ENCODE results near the gene ANKRD31.

The ANKRD31 gene

DNA sequence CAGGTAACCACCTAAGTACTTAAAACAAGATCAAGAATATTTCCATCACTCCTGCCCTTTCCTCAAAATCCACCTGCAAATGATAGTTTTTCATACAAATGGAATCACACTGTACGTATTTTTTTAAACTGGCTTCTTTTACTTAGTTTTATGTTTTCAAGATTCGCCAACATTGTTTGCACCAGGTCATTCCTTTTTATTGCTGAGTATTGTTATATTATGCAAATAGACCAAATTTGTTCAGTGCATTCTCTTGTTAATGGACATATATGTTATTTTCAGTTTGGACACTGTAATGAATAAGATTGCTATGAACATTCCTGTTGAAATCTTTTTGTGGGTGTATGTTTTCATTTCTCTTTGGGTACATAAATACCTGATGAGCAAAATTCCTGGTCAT, 8.3 kb upstream of the ANKRD31 start:
- Histone ChIP-seq H3K4me1 (ENCODE audit: control insufficient read depth, low read length) (no peaks in the 10 kb centered on the region), H3K27ac (ENCODE audit: low read depth, low read length) (no peak overlapping the region), H3K4me3 (ENCODE audit: low read length) (no peak overlapping the region), H3K4me2 (ENCODE audit: low read length) (no peak overlapping the region), H3K9me2 (replicated peaks; ENCODE audit: control insufficient read depth, low read length) (no peaks in the 10 kb centered on the region), H3K9me3 (ENCODE audit: control insufficient read depth, insufficient read depth, low read length) (no peaks in the 10 kb centered on the region), H3K27me3 (ENCODE audit: control insufficient read depth, low read length) (no peaks in the 10 kb centered on the region), H4K20me1 (ENCODE audit: control insufficient read depth, insufficient read depth, low read depth, low read length) (no peaks in the 10 kb centered on the region), H3K36me3 (ENCODE audit: control insufficient read depth, low read length) (no peaks in the 10 kb centered on the region), H3F3A (ENCODE audit: control insufficient read depth, insufficient read depth) (no peaks in the 10 kb centered on the region), H3K79me2 (ENCODE audit: control insufficient read depth, low read length) (no peaks in the 10 kb centered on the region)
- TF ChIP-seq, protein P1, sequence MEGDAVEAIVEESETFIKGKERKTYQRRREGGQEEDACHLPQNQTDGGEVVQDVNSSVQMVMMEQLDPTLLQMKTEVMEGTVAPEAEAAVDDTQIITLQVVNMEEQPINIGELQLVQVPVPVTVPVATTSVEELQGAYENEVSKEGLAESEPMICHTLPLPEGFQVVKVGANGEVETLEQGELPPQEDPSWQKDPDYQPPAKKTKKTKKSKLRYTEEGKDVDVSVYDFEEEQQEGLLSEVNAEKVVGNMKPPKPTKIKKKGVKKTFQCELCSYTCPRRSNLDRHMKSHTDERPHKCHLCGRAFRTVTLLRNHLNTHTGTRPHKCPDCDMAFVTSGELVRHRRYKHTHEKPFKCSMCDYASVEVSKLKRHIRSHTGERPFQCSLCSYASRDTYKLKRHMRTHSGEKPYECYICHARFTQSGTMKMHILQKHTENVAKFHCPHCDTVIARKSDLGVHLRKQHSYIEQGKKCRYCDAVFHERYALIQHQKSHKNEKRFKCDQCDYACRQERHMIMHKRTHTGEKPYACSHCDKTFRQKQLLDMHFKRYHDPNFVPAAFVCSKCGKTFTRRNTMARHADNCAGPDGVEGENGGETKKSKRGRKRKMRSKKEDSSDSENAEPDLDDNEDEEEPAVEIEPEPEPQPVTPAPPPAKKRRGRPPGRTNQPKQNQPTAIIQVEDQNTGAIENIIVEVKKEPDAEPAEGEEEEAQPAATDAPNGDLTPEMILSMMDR (IDR thresholded peaks at IDR 0.05; ENCODE audit: low read depth, low read length, poor library complexity, severe bottlenecking), result no peak
- TF ChIP-seq EZH2phosphoT487 (IDR thresholded peaks at IDR 0.05; ENCODE audit: borderline replicate concordance, low read length), result no peak

DNA sequence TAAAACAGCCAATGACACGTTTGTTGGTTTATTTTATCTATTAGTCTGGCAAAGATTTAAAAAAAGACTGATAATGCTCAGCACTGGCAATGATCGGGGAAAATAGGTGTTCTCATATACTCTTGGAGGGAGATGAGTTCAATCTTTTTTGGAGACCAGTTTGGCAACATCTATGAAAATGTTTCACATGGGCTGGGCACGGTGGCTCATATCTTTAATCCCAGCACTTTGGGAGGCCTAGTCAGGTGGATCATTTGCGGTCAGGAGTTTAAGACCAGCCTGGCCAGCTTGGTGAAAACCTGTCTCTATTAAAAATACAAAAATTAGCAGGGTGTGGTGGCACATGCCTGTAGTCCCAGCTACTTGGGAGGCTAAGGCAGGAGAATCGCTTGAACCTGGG, 6.8 kb upstream of the ANKRD31 start:
- Histone ChIP-seq H3K36me3 (ENCODE audit: control insufficient read depth, low read length) (no peaks in the 10 kb centered on the region), H3K9me3 (ENCODE audit: control insufficient read depth, insufficient read depth, low read length) (no peaks in the 10 kb centered on the region), H3K9me2 (replicated peaks; ENCODE audit: control insufficient read depth, low read length) (no peaks in the 10 kb centered on the region), H3K27me3 (ENCODE audit: control insufficient read depth, low read length) (no peaks in the 10 kb centered on the region), H3K4me3 (ENCODE audit: low read length) (no peak overlapping the region), H3K79me2 (ENCODE audit: control insufficient read depth, low read length) (no peaks in the 10 kb centered on the region), H3K27ac (ENCODE audit: low read depth, low read length) (no peak overlapping the region), H4K20me1 (ENCODE audit: control insufficient read depth, insufficient read depth, low read depth, low read length) (no peaks in the 10 kb centered on the region), H3F3A (ENCODE audit: control insufficient read depth, insufficient read depth) (no peaks in the 10 kb centered on the region), H3K4me2 (ENCODE audit: low read length) (no peak overlapping the region), H3K4me1 (ENCODE audit: control insufficient read depth, low read length) (no peaks in the 10 kb centered on the region)
- TF ChIP-seq, protein P1 (IDR thresholded peaks at IDR 0.05; ENCODE audit: low read depth, low read length, poor library complexity, severe bottlenecking), result no peak
- no peak for TF ChIP-seq EZH2phosphoT487 (IDR thresholded peaks at IDR 0.05; ENCODE audit: borderline replicate concordance, low read length)

DNA sequence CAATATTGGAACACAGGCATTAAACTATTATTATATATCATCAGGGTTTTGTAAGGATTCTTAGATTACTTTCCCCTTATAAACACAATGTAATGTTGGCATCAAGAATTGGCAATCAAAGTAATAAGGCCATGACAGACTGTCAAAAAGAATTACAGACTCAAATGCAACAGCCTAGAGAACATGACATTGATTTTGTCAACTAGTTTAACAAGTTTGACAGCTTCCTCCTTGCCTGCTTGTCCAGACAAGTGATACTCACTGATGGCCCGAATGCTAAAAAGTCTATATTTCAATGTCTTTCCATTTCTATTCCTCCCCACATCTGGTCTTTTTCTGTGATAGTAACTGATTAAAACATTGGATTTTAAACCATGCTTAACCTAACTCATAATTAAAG, 6.4 kb upstream of the ANKRD31 start:
- H3K36me3 ChIP-seq (ENCODE audit: control insufficient read depth, low read length), result no peaks in the 10 kb centered on the region
- H3K27ac ChIP-seq (ENCODE audit: low read depth, low read length), result no peak overlapping the region
- no peaks in the 10 kb centered on the region for H3K9me2 ChIP-seq (replicated peaks; ENCODE audit: control insufficient read depth, low read length)
- H3K27me3 ChIP-seq (ENCODE audit: control insufficient read depth, low read length), result no peaks in the 10 kb centered on the region
- H4K20me1 ChIP-seq (ENCODE audit: control insufficient read depth, insufficient read depth, low read depth, low read length), result no peaks in the 10 kb centered on the region
- H3K4me2 ChIP-seq (ENCODE audit: low read length), result no peak overlapping the region
- no peak overlapping the region for H3K4me3 ChIP-seq (ENCODE audit: low read length)
- TF ChIP-seq, protein P1 (IDR thresholded peaks at IDR 0.05; ENCODE audit: low read depth, low read length, poor library complexity, severe bottlenecking), result no peak
- no peak for TF ChIP-seq EZH2phosphoT487 (IDR thresholded peaks at IDR 0.05; ENCODE audit: borderline replicate concordance, low read length)
- H3K9me3 ChIP-seq (ENCODE audit: control insufficient read depth, insufficient read depth, low read length), result no peaks in the 10 kb centered on the region
- no peaks in the 10 kb centered on the region for H3F3A ChIP-seq (ENCODE audit: control insufficient read depth, insufficient read depth)
- no peaks in the 10 kb centered on the region for H3K4me1 ChIP-seq (ENCODE audit: control insufficient read depth, low read length)
- H3K79me2 ChIP-seq (ENCODE audit: control insufficient read depth, low read length), result no peaks in the 10 kb centered on the region

DNA sequence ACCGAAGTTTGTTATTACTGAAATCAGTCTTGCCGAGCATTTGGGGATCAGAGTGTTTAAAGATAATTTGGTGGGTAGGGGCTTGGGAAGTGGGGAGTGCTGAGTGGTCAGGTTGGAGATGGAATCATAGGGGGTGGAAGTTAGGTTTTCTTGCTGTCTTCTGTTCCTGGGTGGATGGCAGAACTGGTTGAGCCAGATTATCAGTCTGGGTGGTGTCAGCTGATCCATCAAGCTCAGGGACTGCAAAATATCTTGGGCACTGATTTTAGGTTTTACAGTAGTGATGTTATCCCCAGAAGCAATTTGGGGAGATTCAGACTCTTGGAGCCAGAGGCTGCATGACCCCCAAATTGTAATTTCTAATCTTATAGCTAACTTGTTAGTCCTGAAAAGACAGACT, 5.4 kb upstream of the ANKRD31 start:
- no peak overlapping the region for H3K4me3 ChIP-seq (ENCODE audit: low read length)
- TF ChIP-seq, protein P1 (IDR thresholded peaks at IDR 0.05; ENCODE audit: low read depth, low read length, poor library complexity, severe bottlenecking), result no peak
- TF ChIP-seq EZH2phosphoT487 (IDR thresholded peaks at IDR 0.05; ENCODE audit: borderline replicate concordance, low read length), result no peak
- no peak overlapping the region for H3K27ac ChIP-seq (ENCODE audit: low read depth, low read length)
- H3K27me3 ChIP-seq (ENCODE audit: control insufficient read depth, low read length), result no peaks in the 10 kb centered on the region
- H3K79me2 ChIP-seq (ENCODE audit: control insufficient read depth, low read length), result no peaks in the 10 kb centered on the region
- no peaks in the 10 kb centered on the region for H3F3A ChIP-seq (ENCODE audit: control insufficient read depth, insufficient read depth)
- H4K20me1 ChIP-seq (ENCODE audit: control insufficient read depth, insufficient read depth, low read depth, low read length), result no peaks in the 10 kb centered on the region
- no peaks in the 10 kb centered on the region for H3K9me2 ChIP-seq (replicated peaks; ENCODE audit: control insufficient read depth, low read length)
- H3K36me3 ChIP-seq (ENCODE audit: control insufficient read depth, low read length), result no peaks in the 10 kb centered on the region
- H3K4me2 ChIP-seq (ENCODE audit: low read length), result no peak overlapping the region
- H3K9me3 ChIP-seq (ENCODE audit: control insufficient read depth, insufficient read depth, low read length), result no peaks in the 10 kb centered on the region
- peaks cover 6% of the 10 kb centered on the region for H3K4me1 ChIP-seq (ENCODE audit: control insufficient read depth, low read length)
